H1 (cell line): ENCODE measurements around the gene MTG1. TPM values are rescaled to one million over a fixed set of nuclear protein-coding genes. Genes with fewer than 3 reads are reported as not detected.

Experiments
- CTCF ChIA-PET: fragments of 300-600 bp; sonication (Branson Sonifier 250); formaldehyde crosslinking; loops from one replicate; lab custom pipeline; 2021; ENCODE audit not compliant: partially characterized antibody; lab: Charles Lee
- POLR2A ChIA-PET: fragments of 300-600 bp; sonication (Branson Sonifier 250); formaldehyde crosslinking; loops from one replicate; lab custom pipeline; 2021; ENCODE audit warnings: inconsistent platforms; ENCODE audit not compliant: partially characterized antibody; lab: Charles Lee
- DNase-seq, 2 experiments: peaks; one replicate each; pipeline versions ENCODE4 v3.0.0 to v3.0.0-alpha.2; 2010 to 2022; ENCODE audit warnings: low spot score in 2 of 2, low read depth in 1 of 2, mixed read lengths in 1 of 2
- FAIRE-seq: peaks from 2 replicates; lab custom pipeline; 2011; peaks lifted over from hg19 to GRCh38; lab: Jason Lieb, UNC
- H2AFZ ChIP-seq: 2 replicates; pipeline ENCODE4 v1.8.1; 2012; ENCODE audit warnings: low read length, inconsistent platforms
- H2AK5ac ChIP-seq: 2 replicates; pipeline ENCODE4 v1.6.1; 2013; ENCODE audit warnings: low read depth, low read length
- H2BK120ac ChIP-seq: replicated peaks from 2 replicates; pipeline ENCODE3; 2013; ENCODE audit warnings: low read depth, low read length, inconsistent platforms
- H2BK12ac ChIP-seq: 2 replicates; pipeline ENCODE4 v1.6.1; 2013; ENCODE audit warnings: low read depth, low read length
- H2BK15ac ChIP-seq: 2 replicates; pipeline ENCODE4 v1.6.1; 2013; ENCODE audit warnings: low read length
- H2BK20ac ChIP-seq: 2 replicates; pipeline ENCODE4 v1.6.1; 2013; ENCODE audit warnings: low read length
- H2BK5ac ChIP-seq: 2 replicates; pipeline ENCODE4 v1.6.1; 2013; ENCODE audit warnings: low read depth, low read length
- H3K14ac ChIP-seq: 2 replicates; pipeline ENCODE4 v1.6.1; 2013; ENCODE audit warnings: inconsistent platforms; ENCODE audit not compliant: insufficient read length
- H3K18ac ChIP-seq: 2 replicates; pipeline ENCODE4 v1.6.1; 2013; ENCODE audit warnings: low read length; ENCODE audit errors: extremely low read depth
- H3K23ac ChIP-seq: 2 replicates; pipeline ENCODE4 v1.6.1; 2013; ENCODE audit warnings: inconsistent platforms; ENCODE audit not compliant: insufficient read length
- H3K23me2 ChIP-seq: 2 replicates; pipeline ENCODE4 v1.6.1; 2013; ENCODE audit warnings: low read depth, low read length
- H3K27ac ChIP-seq: 2 replicates; pipeline ENCODE4 v1.6.1; 2011; ENCODE audit warnings: low read depth, low read length, inconsistent platforms
- H3K27me3 ChIP-seq, 4 experiments: replicated peaks in 1 of 4; 1 replicate in 1 of 4; 2 replicates in 3 of 4; pipeline versions ENCODE4 v1.6.1 to v1.8.1; 2011 to 2013; ENCODE audit warnings: low read length in 3 of 4, mild to moderate bottlenecking in 3 of 4, inconsistent platforms in 2 of 4, mixed read lengths in 2 of 4, moderate library complexity in 1 of 4; ENCODE audit not compliant: control insufficient read depth in 3 of 4, insufficient read depth in 3 of 4; ENCODE audit errors: extremely low read depth in 1 of 4
- H3K36me3 ChIP-seq, 4 experiments: 2 replicates each; pipeline versions ENCODE4 v1.6.1 to v1.8.1; 2011 to 2013; ENCODE audit warnings: mild to moderate bottlenecking in 4 of 4, low read length in 3 of 4, moderate library complexity in 2 of 4, control low read depth in 1 of 4, inconsistent platforms in 1 of 4; ENCODE audit not compliant: insufficient read depth in 4 of 4, control insufficient read depth in 2 of 4
- H3K4ac ChIP-seq: replicated peaks from 2 replicates; pipeline ENCODE3; 2013; ENCODE audit warnings: low read length, low read depth, mixed read lengths, inconsistent platforms; ENCODE audit not compliant: insufficient read length
- H3K4me1 ChIP-seq, 4 experiments: replicated peaks in 1 of 4; 1 replicate in 1 of 4; 2 replicates in 3 of 4; pipeline versions ENCODE4 v1.6.1 to v1.8.1; 2011 to 2013; ENCODE audit warnings: low read length in 3 of 4, inconsistent platforms in 2 of 4, mixed read lengths in 1 of 4; ENCODE audit not compliant: insufficient read depth in 4 of 4, control insufficient read depth in 3 of 4
- H3K4me2 ChIP-seq, 2 experiments: 2 replicates each; pipeline versions ENCODE4 v1.6.1 to v1.8.1; 2011 to 2013; ENCODE audit warnings: low read depth in 2 of 2, low read length in 2 of 2, control low read depth in 1 of 2, inconsistent platforms in 1 of 2, mild to moderate bottlenecking in 1 of 2; ENCODE audit not compliant: insufficient read depth in 1 of 2
- H3K4me3 ChIP-seq, 4 experiments: fragments of 200-600, 300-600 bp in 1 of 4; sonication (generic), shearing (Covaris generic), sonication (Bioruptor Twin) in 1 of 4; 2 replicates each; pipeline versions ENCODE4 v1.5.1 to v1.8.1; 2011 to 2016; ENCODE audit warnings: low read length in 4 of 4, low read depth in 3 of 4, control low read depth in 2 of 4, inconsistent platforms in 2 of 4, mild to moderate bottlenecking in 2 of 4, mixed read lengths in 1 of 4, moderate library complexity in 1 of 4; ENCODE audit not compliant: insufficient read depth in 2 of 4; ENCODE audit errors: extremely low read depth in 1 of 4
- H3K56ac ChIP-seq: replicated peaks from 2 replicates; pipeline ENCODE3; 2013; ENCODE audit warnings: low read depth, mild to moderate bottlenecking, mixed read lengths, low read length, inconsistent platforms; ENCODE audit not compliant: insufficient read length
- H3K79me1 ChIP-seq: 2 replicates; pipeline ENCODE4 v1.6.1; 2013; ENCODE audit warnings: low read depth, low read length, control low read depth
- H3K79me2 ChIP-seq, 2 experiments: 2 replicates each; pipeline versions ENCODE4 v1.6.1 to v1.8.1; 2012 to 2013; ENCODE audit warnings: low read length in 2 of 2, mild to moderate bottlenecking in 2 of 2, inconsistent platforms in 1 of 2; ENCODE audit not compliant: insufficient read depth in 2 of 2, control insufficient read depth in 1 of 2
- H3K9ac ChIP-seq, 4 experiments: replicated peaks in 1 of 4; 1 replicate in 1 of 4; 2 replicates in 3 of 4; pipeline versions ENCODE4 v1.6.1 to v1.8.1; 2011 to 2013; ENCODE audit warnings: low read depth in 3 of 4, low read length in 3 of 4, control low read depth in 2 of 4, mild to moderate bottlenecking in 2 of 4, moderate library complexity in 2 of 4, inconsistent platforms in 1 of 4; ENCODE audit errors: extremely low read depth in 1 of 4
- H3K9me3 ChIP-seq, 2 experiments: 2 replicates each; pipeline versions ENCODE4 v1.6.1 to v1.8.1; 2012 to 2013; ENCODE audit warnings: mild to moderate bottlenecking in 2 of 2, moderate library complexity in 2 of 2, control low read depth in 1 of 2, inconsistent platforms in 1 of 2, low read depth in 1 of 2, low read length in 1 of 2, mixed read lengths in 1 of 2; ENCODE audit not compliant: insufficient read depth in 2 of 2
- H4K20me1 ChIP-seq, 2 experiments: replicated peaks in 1 of 2; 2 replicates each; pipeline versions ENCODE3 to v1.8.1; 2011 to 2013; ENCODE audit warnings: inconsistent platforms in 2 of 2, low read length in 2 of 2, mild to moderate bottlenecking in 1 of 2; ENCODE audit not compliant: insufficient read depth in 2 of 2, control insufficient read depth in 1 of 2
- H4K5ac ChIP-seq: 2 replicates; pipeline ENCODE4 v1.6.1; 2013; ENCODE audit warnings: low read length, low read depth, mixed read lengths, inconsistent platforms; ENCODE audit not compliant: insufficient read length
- H4K8ac ChIP-seq: 2 replicates; pipeline ENCODE4 v1.8.0; 2013; ENCODE audit warnings: mild to moderate bottlenecking, moderate library complexity, low read length, inconsistent platforms; ENCODE audit not compliant: insufficient read depth; ENCODE audit errors: extremely low read depth
- H4K91ac ChIP-seq: replicated peaks from 2 replicates; pipeline ENCODE3; 2013; ENCODE audit warnings: low read length, mixed read lengths, inconsistent platforms; ENCODE audit not compliant: insufficient read length
- ASH2L ChIP-seq: fragments of 200-600, 300-600 bp; sonication (generic); IDR thresholded peaks from one replicate; pipeline ENCODE4 v1.7.1; 2017; ENCODE audit warnings: low read length
- JUND ChIP-seq: IDR thresholded peaks from 2 replicates; pipeline ENCODE4 v1.6.1; 2011; ENCODE audit warnings: mild to moderate bottlenecking, improper control_type of control experiment, low read length
- WGBS, 2 experiments: shearing (Covaris generic) in 1 of 2; methylation state at CpG; one replicate each; pipeline versions ENCODE4 v1.1.6 to v1.1.7; 2013 to 2015; ENCODE audit warnings: low lambda C conversion rate in 2 of 2, mixed read lengths in 2 of 2, inconsistent platforms in 1 of 2, low coverage in 1 of 2, missing lambda C conversion rate in 1 of 2; ENCODE audit not compliant: insufficient replicate concordance in 2 of 2, insufficient coverage in 1 of 2, insufficient read length in 1 of 2; ENCODE audit errors: extremely low coverage in 1 of 2, missing lambda C conversion rate in 1 of 2; 5-methylcytosine and 5-hydroxymethylcytosine counted together
- polyA plus RNA-seq, 7 experiments: library from polyadenylated mRNA; depleted of rRNA in 3 of 7; stranded (reverse) in 5 of 7; unstranded in 2 of 7; fragments of >200 nt in 5 of 7; fragments of 200-250 nt in 2 of 7; gene quantifications; 1 replicate in 5 of 7; 2 replicates in 1 of 7; 4 replicates in 1 of 7; pipeline versions ENCODE4 v1.2.1 to v1.2.3, GENCODE V29; 2011 to 2013; ENCODE audit warnings: missing spikeins in 2 of 7, mixed read lengths in 2 of 7
- total RNA-seq: library from RNA; stranded (reverse); fragmentation: NEBNext Ultra II Directional; extraction: Animal tissue kit (Norgen Biotek cat#: 25700); gene quantifications from 2 replicates; pipeline ENCODE4 v1.2.1, GENCODE V29; 2021
- TF ChIP-seq, protein P1 (sequence below), 3 experiments: IDR thresholded peaks; 1 replicate in 2 of 3; 2 replicates in 1 of 3; pipeline versions ENCODE4 v1.5.1 to v1.6.1; 2011; ENCODE audit warnings: low read length in 3 of 3, mild to moderate bottlenecking in 3 of 3, inconsistent platforms in 2 of 3, low read depth in 1 of 3, moderate library complexity in 1 of 3; ENCODE audit not compliant: insufficient read depth in 1 of 3; ENCODE audit errors: control extremely low read depth in 1 of 3

MTG1 gene
- total and polyA plus RNA-seq, 2 of the 8 experiments (the other 6 are each of a cell fraction or from before 2014, with no cell fraction given) = 56.6 to 81.6 TPM

DNA sequence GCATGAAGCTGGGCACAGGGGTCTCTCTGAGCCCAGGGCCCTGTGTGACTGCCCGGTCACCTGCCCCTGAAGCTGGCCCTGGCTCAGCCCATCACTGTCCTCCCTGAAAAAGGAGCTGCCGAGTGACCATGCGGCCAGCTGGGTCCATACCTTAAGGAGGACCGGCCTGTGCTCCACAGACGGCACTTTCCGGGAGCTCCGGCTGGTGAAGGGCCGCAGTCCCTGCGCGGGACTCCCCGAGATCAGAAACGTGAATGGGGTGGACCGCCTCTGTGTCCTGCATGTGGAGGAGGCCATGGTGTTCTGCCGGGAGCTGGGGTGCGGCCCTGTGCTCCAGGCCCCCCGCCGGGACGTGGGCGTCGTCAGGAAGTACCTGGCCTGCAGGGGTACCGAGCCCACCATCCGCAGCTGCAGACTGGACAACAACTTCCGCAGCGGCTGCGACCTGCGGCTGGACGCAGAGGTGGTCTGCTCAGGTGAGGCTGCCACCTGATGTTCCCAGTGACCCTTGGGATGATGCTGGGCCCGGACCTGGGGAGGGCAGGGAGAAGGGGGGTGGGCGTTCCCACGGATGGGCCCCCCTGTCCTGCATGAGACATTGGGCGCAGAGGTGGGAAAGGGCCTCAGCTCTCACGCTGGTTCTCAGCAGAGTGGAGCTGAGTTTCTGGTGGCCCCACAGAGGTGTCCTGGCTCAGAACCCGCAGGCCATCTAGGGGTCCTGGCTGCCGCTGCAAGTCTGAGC, 63.3 kb downstream of the MTG1 start:
- Histone ChIP-seq H3K14ac (no peak overlapping the region), H2AFZ (no peak overlapping the region), H3K4me2 (no peak overlapping the region), H2BK120ac (no peak overlapping the region), H3K18ac (no peak overlapping the region), H2BK5ac (no peak overlapping the region), H4K20me1 (no peaks in the 10 kb centered on the region), H2BK20ac (no peak overlapping the region), H4K5ac (no peak overlapping the region), H3K36me3 (no peaks in the 10 kb centered on the region; a peak in 1 of 8 replicates), H2AK5ac (no peak overlapping the region), H3K23me2 (no peaks in the 10 kb centered on the region), H3K27ac (no peak overlapping the region), H3K23ac (no peak overlapping the region), H3K4me1 (no peaks in the 10 kb centered on the region), H3K27me3 (no peaks in the 10 kb centered on the region), H3K79me2 (no peaks in the 10 kb centered on the region), H3K56ac (no peak overlapping the region), H3K9ac (no peak overlapping the region), H3K4ac (no peak overlapping the region), H3K4me3 (no peak overlapping the region), H2BK12ac (no peak overlapping the region), H4K91ac (no peak overlapping the region), H4K8ac (no peak overlapping the region), H2BK15ac (no peak overlapping the region), H3K79me1 (no peaks in the 10 kb centered on the region), H3K9me3 (peaks cover 77 to 97% of the 10 kb centered on the region in 2 experiments)
- POLR2A ChIA-PET = no interaction called here
- WGBS, 2 experiments = 80% methylated on average over 26 of the region's 34 CpGs; no CpG with 5 or more reads in 1 of the 2 experiments
- CTCF ChIA-PET = interaction anchor here (0.6 kb wide), 1 partner anchor 97 kb away, joined by 4 read pairs; no protein-coding TSS in a partner anchor
- FAIRE-seq = no peak
- no peak for DNase-seq
- TF ChIP-seq ASH2L = no peak
- no peak for TF ChIP-seq JUND
- TF ChIP-seq, protein P1, sequence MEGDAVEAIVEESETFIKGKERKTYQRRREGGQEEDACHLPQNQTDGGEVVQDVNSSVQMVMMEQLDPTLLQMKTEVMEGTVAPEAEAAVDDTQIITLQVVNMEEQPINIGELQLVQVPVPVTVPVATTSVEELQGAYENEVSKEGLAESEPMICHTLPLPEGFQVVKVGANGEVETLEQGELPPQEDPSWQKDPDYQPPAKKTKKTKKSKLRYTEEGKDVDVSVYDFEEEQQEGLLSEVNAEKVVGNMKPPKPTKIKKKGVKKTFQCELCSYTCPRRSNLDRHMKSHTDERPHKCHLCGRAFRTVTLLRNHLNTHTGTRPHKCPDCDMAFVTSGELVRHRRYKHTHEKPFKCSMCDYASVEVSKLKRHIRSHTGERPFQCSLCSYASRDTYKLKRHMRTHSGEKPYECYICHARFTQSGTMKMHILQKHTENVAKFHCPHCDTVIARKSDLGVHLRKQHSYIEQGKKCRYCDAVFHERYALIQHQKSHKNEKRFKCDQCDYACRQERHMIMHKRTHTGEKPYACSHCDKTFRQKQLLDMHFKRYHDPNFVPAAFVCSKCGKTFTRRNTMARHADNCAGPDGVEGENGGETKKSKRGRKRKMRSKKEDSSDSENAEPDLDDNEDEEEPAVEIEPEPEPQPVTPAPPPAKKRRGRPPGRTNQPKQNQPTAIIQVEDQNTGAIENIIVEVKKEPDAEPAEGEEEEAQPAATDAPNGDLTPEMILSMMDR (IDR thresholded peaks at IDR 0.05; ENCODE audit: control extremely low read depth in 1 of 3, insufficient read depth in 1 of 3, low read depth in 1 of 3, low read length in 3 of 3) = no peak
